Caki2 (cell line): Measurements from ENCODE around the gene ADCY4. TPM values are rescaled to one million over a fixed set of nuclear protein-coding genes. Genes with fewer than 3 reads are reported as not detected.
"Not testable (repeated sequence)": the region's sequence is repeated elsewhere in the genome, so short reads cannot be mapped to it uniquely, and the experiment has no call there.

Experiments used
- DNase-seq: peaks from one replicate; pipeline ENCODE4 v3.0.0-alpha.2; 2015; ENCODE audit warnings: low read depth
- in situ Hi-C: cut with HindIII; loops from 2 replicates; pipeline ENCODE4 v1.10.0; 2016; ENCODE audit warnings: low sequenced_read_pairs, low pct_unique_long_range_greater_than_20kb, mixed read lengths
- total RNA-seq: library from RNA; depleted of rRNA; stranded (reverse); fragments of >200 nt; shearing (Covaris generic); gene quantifications from 2 replicates; pipeline ENCODE4 v1.2.3, GENCODE V29; 2014; ENCODE audit warnings: low replicate concordance

ADCY4 gene
- total RNA-seq, 1 experiment from 2014 or later: not detected

- no peak for DNase-seq
- in situ Hi-C loops: no loop called here
These were observed 33.3 kb upstream of the ADCY4 start for GRCh38 chr14:24368212-24368561.

- DNase-seq: no peak
- in situ Hi-C loops: no loop called here
These were observed 32.8 kb upstream of the ADCY4 start, which contains the start of gene NFATC4 for GRCh38 chr14:24367514-24368211. TSS of gene NFATC4 (plus strand) at chr14:24368184. CDS start at chr14:24368341, 157 bp downstream.

- in situ Hi-C loops: no loop called here
- DNase-seq: no peak
These were observed 32.0 kb upstream of the ADCY4 start for GRCh38 chr14:24366721-24367513.

- DNase-seq: no peak
- in situ Hi-C loops: no loop called here
These were observed 31.5 kb upstream of the ADCY4 start for GRCh38 chr14:24366413-24366720.

GRCh38 chr14:24365600-24366412 is 30.9 kb upstream of the ADCY4 start:
- no peak for DNase-seq
- in situ Hi-C loops: no loop called here

GRCh38 chr14:24364841-24365240 is 30.0 kb upstream of the ADCY4 start:
- in situ Hi-C loops: no loop called here
- no peak for DNase-seq

- DNase-seq: no peak
- in situ Hi-C loops: no loop called here
These were observed 28.5 kb upstream of the ADCY4 start for GRCh38 chr14:24363401-24363800.

- in situ Hi-C loops: no loop called here
- DNase-seq: no peak
These were observed 27.5 kb upstream of the ADCY4 start for GRCh38 chr14:24362241-24362960.

- in situ Hi-C loops: no loop called here
- DNase-seq: no peak
These were observed 26.5 kb upstream of the ADCY4 start for GRCh38 chr14:24361326-24361725.

GRCh38 chr14:24360281-24360680 is 25.4 kb upstream of the ADCY4 start:
- in situ Hi-C loops: no loop called here
- no peak for DNase-seq

GRCh38 chr14:24356208-24356607 is 21.3 kb upstream of the ADCY4 start:
- in situ Hi-C loops: no loop called here
- DNase-seq: no peak

- in situ Hi-C loops: no loop called here
- DNase-seq: no peak
These were observed 20.1 kb upstream of the ADCY4 start for GRCh38 chr14:24355009-24355408.

- DNase-seq, in situ Hi-C loops: not testable (repeated sequence)
These were observed 19.6 kb upstream of the ADCY4 start for GRCh38 chr14:24354482-24354825.

- in situ Hi-C loops: no loop called here
- no peak for DNase-seq
These were observed 18.9 kb upstream of the ADCY4 start for GRCh38 chr14:24353559-24354481.

GRCh38 chr14:24351517-24351916 is 16.6 kb upstream of the ADCY4 start:
- in situ Hi-C loops: no loop called here
- no peak for DNase-seq

- no peak for DNase-seq
- in situ Hi-C loops: no loop called here
These were observed 14.9 kb upstream of the ADCY4 start for GRCh38 chr14:24349742-24350141.

GRCh38 chr14:24348186-24348585 is 13.3 kb upstream of the ADCY4 start:
- no peak for DNase-seq
- in situ Hi-C loops: no loop called here

- in situ Hi-C loops: no loop called here
- DNase-seq: no peak
These were observed 12.3 kb upstream of the ADCY4 start for GRCh38 chr14:24347134-24347533.
